ENCODE measurements around the gene NUDT2. TPM values are rescaled to one million over a fixed set of nuclear protein-coding genes. Genes with fewer than 3 reads are reported as not detected.

NUDT2 gene
- total and polyA plus RNA-seq, 2 of the 4 experiments (the other 2 are of a cell fraction) = 36.6 to 45.0 TPM

DNA sequence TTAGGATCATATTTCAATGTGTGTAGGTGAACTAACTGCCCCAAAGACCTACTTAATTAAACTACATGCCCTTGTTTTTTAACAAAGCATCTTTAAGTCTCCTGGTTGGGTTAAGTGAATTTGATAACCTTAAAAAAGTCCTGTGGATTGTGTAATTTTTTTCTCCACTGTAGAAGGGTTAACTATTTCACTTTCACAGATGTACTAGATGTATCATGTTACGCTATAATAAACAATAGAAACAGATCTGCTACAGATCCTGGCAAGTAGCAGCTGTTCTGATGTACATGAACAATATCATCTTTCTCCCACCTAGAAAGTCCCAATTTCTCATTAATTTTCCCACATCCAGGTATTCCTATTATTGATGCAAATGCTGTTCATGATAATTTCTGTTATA lies 19.2 kb upstream of the NUDT2 start:
- peak; percentile 41 for DNase-seq
- H3K4me1 ChIP-seq (ENCODE audit: control insufficient read depth, insufficient read depth, low read length) = no peaks in the 10 kb centered on the region
- no peaks in the 10 kb centered on the region; a peak in 1 of 4 replicates for H3K79me1 ChIP-seq (ENCODE audit: low read depth in 1 of 2, low read length in 2 of 2)
- H3K18ac ChIP-seq (ENCODE audit: low read depth, low read length) = no peak overlapping the region
- H4K5ac ChIP-seq (ENCODE audit: low read depth, low read length) = no peak overlapping the region
- dilution Hi-C loops (cut with HindIII; ENCODE audit: low sequenced_read_pairs, unreplicated experiment) = no loop called here
- H4K20me1 ChIP-seq (ENCODE audit: insufficient read depth, low read length) = no peaks in the 10 kb centered on the region
- H3K23ac ChIP-seq (ENCODE audit: low read depth, low read length) = no peak overlapping the region
- no peak overlapping the region for H3K4ac ChIP-seq (ENCODE audit: low read depth, low read length)
- CTCF ChIA-PET = no interaction called here
- no peaks in the 10 kb centered on the region for H3K27me3 ChIP-seq (ENCODE audit: control insufficient read depth, insufficient read depth, low read length)
- H3K9me1 ChIP-seq (ENCODE audit: insufficient read depth, low read length) = no peaks in the 10 kb centered on the region
- no peak overlapping the region for H2AFZ ChIP-seq (replicated peaks; ENCODE audit: low read length, poor library complexity)
- intact Hi-C loops (cut with micrococcal nuclease) = no loop called here
- no peak for ATAC-seq (ENCODE audit: low read depth)
- POLR2A ChIA-PET (ENCODE audit: unreplicated experiment) = interaction anchor here (0.5 kb wide), 1 partner anchor 23 kb away, joined by 9 read pairs; no protein-coding TSS in a partner anchor
- H3K14ac ChIP-seq (replicated peaks; ENCODE audit: low read depth, low read length) = no peak overlapping the region
- H4K8ac ChIP-seq (ENCODE audit: low read depth in 2 of 2, low read length in 2 of 2) = no peak overlapping the region
- no peak overlapping the region for H3K27ac ChIP-seq (ENCODE audit: insufficient read depth, low read length)
- H3K9me3 ChIP-seq (ENCODE audit: control insufficient read depth, insufficient read depth, low read length) = no peaks in the 10 kb centered on the region
- H2BK20ac ChIP-seq (ENCODE audit: low read depth, low read length) = no peak overlapping the region
- H3K4me2 ChIP-seq (ENCODE audit: low read depth, low read length) = no peak overlapping the region
- H4K91ac ChIP-seq (ENCODE audit: insufficient read depth, low read depth, low read length) = no peak overlapping the region
- peak; percentile 44 for TF ChIP-seq CEBPB (IDR thresholded peaks at IDR 0.05; ENCODE audit: low read depth, low read length)
- no peak for TF ChIP-seq MAFK (IDR thresholded peaks at IDR 0.05; ENCODE audit: low read depth, low read length)
- H2AK9ac ChIP-seq (replicated peaks; ENCODE audit: low read depth, low read length, poor library complexity) = no peak overlapping the region
- no TSS peak for BruUV-seq (replicated peaks)
- H2BK15ac ChIP-seq (ENCODE audit: low read depth, low read length) = no peak overlapping the region
- H3K9ac ChIP-seq (ENCODE audit: low read depth, low read length) = no peak overlapping the region
- H2BK120ac ChIP-seq (ENCODE audit: low read depth, low read length) = no peak overlapping the region
- H3K4me3 ChIP-seq (ENCODE audit: insufficient read depth, low read depth, low read length) = no peak overlapping the region
- no peaks in the 10 kb centered on the region for H3K36me3 ChIP-seq (ENCODE audit: control insufficient read depth, insufficient read depth, low read length)
- H3K56ac ChIP-seq (ENCODE audit: extremely low read depth, insufficient read depth, low read length) = no peak overlapping the region
- H2AK5ac ChIP-seq (ENCODE audit: low read depth, low read length) = no peak overlapping the region
- no CpG with 5 or more reads among the region's 1 CpG for WGBS, 2 experiments (ENCODE audit: extremely low coverage in 2 of 2, insufficient read length in 1 of 2)
- in situ Hi-C loops (cut with MboI; ENCODE audit: low sequenced_read_pairs) = no loop called here
- H2BK5ac ChIP-seq (ENCODE audit: low read depth, low read length, poor library complexity, severe bottlenecking) = no peak overlapping the region
